ENCODE measurements around the gene STAT2.
"Not testable (repeated sequence)": the region's sequence is repeated elsewhere in the genome, so short reads cannot be mapped to it uniquely, and the experiment has no call there.

STAT2 gene

GRCh38 chr12:56336361-56337167 is 23.3 kb downstream of the STAT2 start:
- no peak for DNase-seq (ENCODE audit: low read depth, low spot score)
- H3K27ac ChIP-seq: no peak overlapping the region
- TF ChIP-seq FOXP2 (optimal IDR thresholded peaks at IDR 0.05; ENCODE audit: control extremely low read depth, extremely low read length, insufficient read depth) (no peak), POLR2AphosphoS5 (IDR thresholded peaks at IDR 0.05; ENCODE audit: borderline replicate concordance, low read depth, low read length) (no peak), EZH2 (IDR thresholded peaks at IDR 0.05) (no peak)

GRCh38 chr12:56335527-56335926 is 24.4 kb downstream of the STAT2 start:
- not testable (repeated sequence) for DNase-seq (ENCODE audit: low read depth, low spot score); H3K4me3 ChIP-seq; H3K9me3 ChIP-seq (ENCODE audit: low read depth, low read length); H3K27ac ChIP-seq; H3K36me3 ChIP-seq (ENCODE audit: insufficient read depth, low read length); H3K9ac ChIP-seq (ENCODE audit: insufficient read length)

More at GRCh38 chr12:56336361-56337167, 23.3 kb downstream of the STAT2 start:
- no peak overlapping the region for H3K9ac ChIP-seq (ENCODE audit: insufficient read length)
- H3K36me3 ChIP-seq (ENCODE audit: insufficient read depth, low read length): no peaks in the 10 kb centered on the region
- no peak overlapping the region for H3K4me3 ChIP-seq
- no peaks in the 10 kb centered on the region for H3K9me3 ChIP-seq (ENCODE audit: low read depth, low read length)

- no peak for DNase-seq (ENCODE audit: low read depth, low spot score)
- H3K36me3 ChIP-seq (ENCODE audit: insufficient read depth, low read length): no peaks in the 10 kb centered on the region
- no peak for TF ChIP-seq FOXP2 (optimal IDR thresholded peaks at IDR 0.05; ENCODE audit: control extremely low read depth, extremely low read length, insufficient read depth)
- H3K9me3 ChIP-seq (ENCODE audit: low read depth, low read length): no peaks in the 10 kb centered on the region
- H3K27ac ChIP-seq: peak overlapping the region; percentile 95
- H3K9ac ChIP-seq (ENCODE audit: insufficient read length): peak overlapping the region; percentile 88
- H3K4me3 ChIP-seq: peak overlapping the region; percentile 88
Observed at GRCh38 chr12:56334490-56334793, 25.5 kb downstream of the STAT2 start.

GRCh38 chr12:56333679-56334489 is 26.0 kb downstream of the STAT2 start, which contains the start of gene PAN2:
TSS of gene PAN2 (minus strand) at chr12:56334000. CDS start at chr12:56333094, 906 bp downstream.
- Histone ChIP-seq H3K9ac (ENCODE audit: insufficient read length) (peak within 1 kb of the TSS; percentile 88), H3K36me3 (ENCODE audit: insufficient read depth, low read length) (no peaks in the 10 kb centered on the region), H3K27ac (peak within 1 kb of the TSS; percentile 95), H3K4me3 (peak within 1 kb of the TSS; percentile 88), H3K9me3 (ENCODE audit: low read depth, low read length) (no peaks in the 10 kb centered on the region)
- TF ChIP-seq EZH2 (IDR thresholded peaks at IDR 0.05) (no peak), POLR2AphosphoS5 (IDR thresholded peaks at IDR 0.05; ENCODE audit: borderline replicate concordance, low read depth, low read length) (peak; percentile 84), FOXP2 (optimal IDR thresholded peaks at IDR 0.05; ENCODE audit: control extremely low read depth, extremely low read length, insufficient read depth) (no peak)
- peak; percentile 92 for DNase-seq (ENCODE audit: low read depth, low spot score)

- DNase-seq (ENCODE audit: low read depth, low spot score): no peak
- Histone ChIP-seq H3K36me3 (ENCODE audit: insufficient read depth, low read length) (no peaks in the 10 kb centered on the region), H3K9me3 (ENCODE audit: low read depth, low read length) (no peaks in the 10 kb centered on the region), H3K9ac (ENCODE audit: insufficient read length) (peak overlapping the region; percentile 82), H3K4me3 (peak overlapping the region; percentile 88), H3K27ac (peak overlapping the region; percentile 95)
- TF ChIP-seq EZH2 (IDR thresholded peaks at IDR 0.05) (no peak), FOXP2 (optimal IDR thresholded peaks at IDR 0.05; ENCODE audit: control extremely low read depth, extremely low read length, insufficient read depth) (no peak), POLR2AphosphoS5 (IDR thresholded peaks at IDR 0.05; ENCODE audit: borderline replicate concordance, low read depth, low read length) (no peak)
Observed at GRCh38 chr12:56333197-56333678, 26.7 kb downstream of the STAT2 start.

GRCh38 chr12:56332512-56333196 is 27.3 kb downstream of the STAT2 start:
- peak overlapping the region; percentile 88 for H3K4me3 ChIP-seq
- H3K27ac ChIP-seq: no peak overlapping the region
- H3K9me3 ChIP-seq (ENCODE audit: low read depth, low read length): no peaks in the 10 kb centered on the region
- DNase-seq (ENCODE audit: low read depth, low spot score): no peak
- TF ChIP-seq POLR2AphosphoS5 (IDR thresholded peaks at IDR 0.05; ENCODE audit: borderline replicate concordance, low read depth, low read length) (no peak), EZH2 (IDR thresholded peaks at IDR 0.05) (no peak), FOXP2 (optimal IDR thresholded peaks at IDR 0.05; ENCODE audit: control extremely low read depth, extremely low read length, insufficient read depth) (no peak)
- H3K9ac ChIP-seq (ENCODE audit: insufficient read length): no peak overlapping the region
- no peaks in the 10 kb centered on the region for H3K36me3 ChIP-seq (ENCODE audit: insufficient read depth, low read length)

- H3K27ac ChIP-seq: no peak overlapping the region
- no peak overlapping the region for H3K4me3 ChIP-seq
- H3K9ac ChIP-seq (ENCODE audit: insufficient read length): no peak overlapping the region
- DNase-seq (ENCODE audit: low read depth, low spot score): no peak
- no peak for TF ChIP-seq FOXP2 (optimal IDR thresholded peaks at IDR 0.05; ENCODE audit: control extremely low read depth, extremely low read length, insufficient read depth)
- TF ChIP-seq POLR2AphosphoS5 (IDR thresholded peaks at IDR 0.05; ENCODE audit: borderline replicate concordance, low read depth, low read length): no peak
- no peak for TF ChIP-seq EZH2 (IDR thresholded peaks at IDR 0.05)
- peaks cover 4% of the 10 kb centered on the region; the same call in 1 of the 2 replicates for H3K36me3 ChIP-seq (ENCODE audit: insufficient read depth, low read length)
- no peaks in the 10 kb centered on the region for H3K9me3 ChIP-seq (ENCODE audit: low read depth, low read length)
Observed at GRCh38 chr12:56330936-56331490, 28.9 kb downstream of the STAT2 start.

- no peaks in the 10 kb centered on the region for H3K9me3 ChIP-seq (ENCODE audit: low read depth, low read length)
- no peak overlapping the region for H3K4me3 ChIP-seq
- no peak for DNase-seq (ENCODE audit: low read depth, low spot score)
- TF ChIP-seq EZH2 (IDR thresholded peaks at IDR 0.05): no peak
- H3K27ac ChIP-seq: no peak overlapping the region
- no peak overlapping the region for H3K9ac ChIP-seq (ENCODE audit: insufficient read length)
- H3K36me3 ChIP-seq (ENCODE audit: insufficient read depth, low read length): peaks cover 4% of the 10 kb centered on the region; the same call in 1 of the 2 replicates
Observed at GRCh38 chr12:56326533-56326932, 33.4 kb downstream of the STAT2 start.

Data from SK-N-MC (cell line).